SU-DHL-6 (cell line): ENCODE data around the gene PRKAR1B.

Experiments
- H2AFZ ChIP-seq: fragments of 200-600 bp; sonication (generic); 2 replicates; pipeline ENCODE4 v1.6.1; 2014; ENCODE audit warnings: low read depth, mild to moderate bottlenecking, moderate library complexity, mixed read lengths, antibody characterized with exemption, low read length; ENCODE audit not compliant: severe bottlenecking
- H3F3A ChIP-seq: fragments of 200-600 bp; shearing (Covaris generic); 2 replicates; pipeline ENCODE4 v1.6.0; 2016; ENCODE audit warnings: antibody characterized with exemption, mild to moderate bottlenecking; ENCODE audit not compliant: insufficient read depth
- H3K27ac ChIP-seq: fragments of 200-600 bp; sonication (generic); 2 replicates; pipeline ENCODE4 v1.5.1; 2016; ENCODE audit warnings: low read depth, mild to moderate bottlenecking, low read length, moderate library complexity, mixed read lengths
- H3K27me3 ChIP-seq: fragments of 200-600 bp; sonication (generic), shearing (Covaris generic); 2 replicates; pipeline ENCODE4 v1.6.0; 2014; ENCODE audit warnings: mild to moderate bottlenecking, low read length
- H3K36me3 ChIP-seq: fragments of 200-600 bp; sonication (generic); 2 replicates; pipeline ENCODE4 v1.6.1; 2014; ENCODE audit warnings: mild to moderate bottlenecking, low read length, mixed read lengths
- H3K4me2 ChIP-seq: fragments of 300-600, 200-600 bp; shearing (Covaris generic), sonication (generic); 2 replicates; pipeline ENCODE4 v1.6.0; 2014; ENCODE audit warnings: low read length, low read depth, mild to moderate bottlenecking; ENCODE audit not compliant: poor library complexity, severe bottlenecking
- H3K4me3 ChIP-seq: fragments of 200-600 bp; sonication (generic); 2 replicates; pipeline ENCODE4 v1.5.1; 2014; ENCODE audit warnings: antibody characterized with exemption, low read length, mild to moderate bottlenecking, mixed read lengths; ENCODE audit not compliant: insufficient read depth, poor library complexity, severe bottlenecking
- H3K79me2 ChIP-seq: fragments of 200-600 bp; sonication (generic); 2 replicates; pipeline ENCODE4 v1.6.1; 2014; ENCODE audit warnings: mild to moderate bottlenecking, low read length, moderate library complexity; ENCODE audit not compliant: insufficient read depth
- H3K9ac ChIP-seq: fragments of 200-600 bp; sonication (generic); 2 replicates; pipeline ENCODE4 v1.7.0; 2014; ENCODE audit warnings: mild to moderate bottlenecking, low read length
- H3K9me2 ChIP-seq: fragments of 200-600 bp; sonication (generic); replicated peaks from 2 replicates; pipeline ENCODE4 v1.6.1; 2014; ENCODE audit warnings: low read length; ENCODE audit not compliant: insufficient read depth
- H3K9me3 ChIP-seq: fragments of 200-600 bp; sonication (generic); 2 replicates; pipeline ENCODE4 v1.6.1; 2014; ENCODE audit warnings: low read length, mixed read lengths; ENCODE audit not compliant: insufficient read depth
- H4K20me1 ChIP-seq: fragments of 200-600 bp; sonication (generic); 2 replicates; pipeline ENCODE4 v1.6.1; 2014; ENCODE audit warnings: low read depth, mild to moderate bottlenecking, antibody characterized with exemption, low read length, moderate library complexity, mixed read lengths
- EZH2phosphoT487 ChIP-seq: fragments of 200-600 bp; sonication (generic), shearing (Covaris generic); conservative IDR thresholded peaks from 2 replicates; pipeline ENCODE4 v1.6.1; 2018; ENCODE audit warnings: mild to moderate bottlenecking, antibody characterized with exemption, low read length, moderate library complexity, mixed read lengths
- TF ChIP-seq, protein P1 (sequence below): fragments of 200-600 bp; sonication (generic); IDR thresholded peaks from one replicate; pipeline ENCODE4 v1.5.1; 2017; ENCODE audit warnings: antibody characterized with exemption, mild to moderate bottlenecking, low read length, moderate library complexity; ENCODE audit not compliant: insufficient read depth, poor library complexity, severe bottlenecking

Gene PRKAR1B

DNA sequence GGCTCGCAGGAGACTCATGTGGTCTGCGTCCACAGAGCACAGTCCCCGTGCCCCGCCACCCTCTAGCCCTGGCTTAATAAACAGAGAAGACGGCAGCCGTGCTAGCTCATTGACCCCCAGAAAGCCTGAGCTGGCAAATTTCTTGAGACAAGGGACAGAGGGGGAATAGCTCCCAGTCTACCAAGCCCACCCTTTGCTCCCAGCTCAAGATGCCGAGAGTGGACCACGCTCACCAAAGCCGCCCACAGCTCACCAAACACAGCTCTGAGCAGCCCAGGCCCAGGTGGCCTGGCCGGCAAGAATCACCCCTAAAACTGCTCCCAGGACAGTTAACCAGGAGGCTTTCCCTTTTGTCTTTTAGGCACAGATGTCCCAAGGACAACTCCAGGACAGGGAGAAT is 212.8 kb downstream of the PRKAR1B start:
- Histone ChIP-seq H3K36me3 (no peaks in the 10 kb centered on the region), H3F3A (no peaks in the 10 kb centered on the region), H3K9me2 (no peaks in the 10 kb centered on the region), H4K20me1 (no peaks in the 10 kb centered on the region), H3K4me2 (no peak overlapping the region), H3K79me2 (no peaks in the 10 kb centered on the region), H3K9me3 (no peaks in the 10 kb centered on the region), H2AFZ (no peak overlapping the region), H3K27ac (no peak overlapping the region), H3K27me3 (no peaks in the 10 kb centered on the region), H3K9ac (no peak overlapping the region), H3K4me3 (no peak overlapping the region)
- TF ChIP-seq, protein P1, sequence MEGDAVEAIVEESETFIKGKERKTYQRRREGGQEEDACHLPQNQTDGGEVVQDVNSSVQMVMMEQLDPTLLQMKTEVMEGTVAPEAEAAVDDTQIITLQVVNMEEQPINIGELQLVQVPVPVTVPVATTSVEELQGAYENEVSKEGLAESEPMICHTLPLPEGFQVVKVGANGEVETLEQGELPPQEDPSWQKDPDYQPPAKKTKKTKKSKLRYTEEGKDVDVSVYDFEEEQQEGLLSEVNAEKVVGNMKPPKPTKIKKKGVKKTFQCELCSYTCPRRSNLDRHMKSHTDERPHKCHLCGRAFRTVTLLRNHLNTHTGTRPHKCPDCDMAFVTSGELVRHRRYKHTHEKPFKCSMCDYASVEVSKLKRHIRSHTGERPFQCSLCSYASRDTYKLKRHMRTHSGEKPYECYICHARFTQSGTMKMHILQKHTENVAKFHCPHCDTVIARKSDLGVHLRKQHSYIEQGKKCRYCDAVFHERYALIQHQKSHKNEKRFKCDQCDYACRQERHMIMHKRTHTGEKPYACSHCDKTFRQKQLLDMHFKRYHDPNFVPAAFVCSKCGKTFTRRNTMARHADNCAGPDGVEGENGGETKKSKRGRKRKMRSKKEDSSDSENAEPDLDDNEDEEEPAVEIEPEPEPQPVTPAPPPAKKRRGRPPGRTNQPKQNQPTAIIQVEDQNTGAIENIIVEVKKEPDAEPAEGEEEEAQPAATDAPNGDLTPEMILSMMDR = no peak
- no peak for TF ChIP-seq EZH2phosphoT487

DNA sequence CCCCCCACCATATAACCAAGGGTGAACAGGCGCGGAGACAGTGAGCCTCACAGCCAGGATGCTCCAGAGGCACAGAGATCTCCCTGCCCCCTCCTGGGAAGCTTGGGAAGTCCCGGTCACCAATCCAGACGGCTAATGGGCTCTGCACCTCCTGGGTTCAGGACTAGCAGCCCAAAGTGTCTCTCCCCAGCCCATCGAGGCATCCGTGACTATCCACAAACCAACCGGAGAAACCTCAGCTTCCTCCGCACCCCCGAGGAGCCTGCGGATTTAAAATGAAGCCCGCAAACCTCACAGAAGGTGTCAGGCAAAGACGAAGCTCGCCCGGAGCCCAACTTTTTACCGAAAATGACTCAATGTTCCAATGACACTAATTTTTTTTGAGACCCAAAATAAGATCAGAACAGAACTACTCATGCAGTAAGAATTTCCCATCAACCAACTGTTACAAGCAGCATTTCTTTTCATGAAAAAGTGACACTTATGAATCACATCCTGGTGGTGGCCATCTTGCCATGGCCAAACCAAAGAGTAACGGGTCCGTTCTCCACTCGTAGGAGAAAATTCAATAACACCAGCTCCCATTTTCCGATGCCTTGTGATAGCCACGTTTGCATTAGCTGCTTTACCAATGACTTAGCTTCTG is 213.4 kb downstream of the PRKAR1B start:
- Histone ChIP-seq H3K79me2 (no peaks in the 10 kb centered on the region), H3K36me3 (no peaks in the 10 kb centered on the region), H4K20me1 (no peaks in the 10 kb centered on the region), H3K4me2 (no peak overlapping the region), H3K4me3 (no peak overlapping the region), H3K9me3 (no peaks in the 10 kb centered on the region), H3K27me3 (no peaks in the 10 kb centered on the region), H3K9me2 (no peaks in the 10 kb centered on the region), H3K9ac (no peak overlapping the region), H3F3A (no peaks in the 10 kb centered on the region), H2AFZ (no peak overlapping the region), H3K27ac (no peak overlapping the region)
- TF ChIP-seq, protein P1 = no peak
- no peak for TF ChIP-seq EZH2phosphoT487

- Histone ChIP-seq H4K20me1 (no peaks in the 10 kb centered on the region), H3F3A (no peaks in the 10 kb centered on the region), H3K4me2 (no peak overlapping the region), H3K9me2 (no peaks in the 10 kb centered on the region), H3K79me2 (no peaks in the 10 kb centered on the region), H3K9ac (no peak overlapping the region), H3K36me3 (no peaks in the 10 kb centered on the region), H3K9me3 (no peaks in the 10 kb centered on the region), H2AFZ (no peak overlapping the region), H3K4me3 (no peak overlapping the region), H3K27ac (no peak overlapping the region), H3K27me3 (no peaks in the 10 kb centered on the region)
- no peak for TF ChIP-seq EZH2phosphoT487
- TF ChIP-seq, protein P1 = no peak
Measured at GRCh38 chr7:512541-513311, 214.4 kb downstream of the PRKAR1B start.
